H9 (cell line): ENCODE measurements around the gene DHDDS. TPM values are rescaled to one million over a fixed set of nuclear protein-coding genes. Genes with fewer than 3 reads are reported as not detected.
A peak's percentile ranks its signal among the peaks of the same experiment; 100 is the strongest.

Source experiments
- DNase-seq: peaks from one replicate; pipeline ENCODE4 v3.0.0-alpha.2; 2017
- H2AFZ ChIP-seq: one replicate; pipeline ENCODE4 v1.6.1; 2013; ENCODE audit warnings: mild to moderate bottlenecking, low read length, control low read depth, moderate library complexity
- H2AK5ac ChIP-seq: 2 replicates; pipeline ENCODE4 v1.6.1; 2013; ENCODE audit warnings: low read length, control low read depth, mixed read lengths; ENCODE audit not compliant: insufficient read length
- H2BK120ac ChIP-seq: one replicate; pipeline ENCODE4 v1.6.1; 2013; ENCODE audit warnings: low read depth, mild to moderate bottlenecking, low read length, control low read depth, inconsistent platforms; ENCODE audit not compliant: poor library complexity, severe bottlenecking
- H2BK12ac ChIP-seq: 2 replicates; pipeline ENCODE4 v1.6.1; 2013; ENCODE audit warnings: low read length, control low read depth, mixed read lengths, low read depth; ENCODE audit not compliant: insufficient read length
- H2BK15ac ChIP-seq: 2 replicates; pipeline ENCODE4 v1.6.1; 2013; ENCODE audit warnings: low read depth, low read length, control low read depth
- H2BK20ac ChIP-seq: one replicate; pipeline ENCODE4 v1.6.1; 2013; ENCODE audit warnings: low read depth, mild to moderate bottlenecking, low read length, control low read depth, inconsistent platforms; ENCODE audit not compliant: poor library complexity, severe bottlenecking
- H2BK5ac ChIP-seq: 2 replicates; pipeline ENCODE4 v1.6.1; 2013; ENCODE audit warnings: low read length, control low read depth, mixed read lengths; ENCODE audit not compliant: insufficient read length
- H3K14ac ChIP-seq: 2 replicates; pipeline ENCODE4 v1.6.1; 2013; ENCODE audit warnings: low read length, control low read depth; ENCODE audit not compliant: insufficient read depth
- H3K18ac ChIP-seq: 2 replicates; pipeline ENCODE4 v1.6.1; 2013; ENCODE audit warnings: low read depth, mild to moderate bottlenecking, mixed read lengths, low read length, control low read depth; ENCODE audit not compliant: insufficient read length
- H3K23ac ChIP-seq: 2 replicates; pipeline ENCODE4 v1.6.1; 2013; ENCODE audit warnings: low read length, control low read depth, mixed read lengths, low read depth; ENCODE audit not compliant: insufficient read length
- H3K23me2 ChIP-seq: 2 replicates; pipeline ENCODE4 v1.6.1; 2013; ENCODE audit warnings: low read depth, mild to moderate bottlenecking, mixed read lengths, low read length, control low read depth; ENCODE audit not compliant: insufficient read length, poor library complexity, severe bottlenecking
- H3K27ac ChIP-seq: 2 replicates; pipeline ENCODE4 v1.5.1; 2013; ENCODE audit warnings: low read length, control low read depth, mixed read lengths, low read depth; ENCODE audit not compliant: insufficient read length
- H3K27me3 ChIP-seq: 2 replicates; pipeline ENCODE4 v1.6.1; 2013; ENCODE audit warnings: low read length, control low read depth, inconsistent platforms; ENCODE audit not compliant: insufficient read depth
- H3K4ac ChIP-seq: 2 replicates; pipeline ENCODE4 v1.6.1; 2013; ENCODE audit warnings: low read depth, mild to moderate bottlenecking, control low read depth, inconsistent platforms, low read length, moderate library complexity
- H3K4me1 ChIP-seq: 2 replicates; pipeline ENCODE4 v1.6.1; 2013; ENCODE audit warnings: low read length, control low read depth, inconsistent platforms; ENCODE audit not compliant: insufficient read depth
- H3K4me2 ChIP-seq: 2 replicates; pipeline ENCODE4 v1.6.1; 2013; ENCODE audit warnings: low read length, control low read depth, mixed read lengths; ENCODE audit not compliant: insufficient read length, insufficient read depth
- H3K56ac ChIP-seq: 2 replicates; pipeline ENCODE4 v1.6.1; 2013; ENCODE audit warnings: low read depth, mild to moderate bottlenecking, mixed read lengths, low read length, control low read depth; ENCODE audit not compliant: insufficient read length
- H3K79me1 ChIP-seq: 2 replicates; pipeline ENCODE4 v1.6.1; 2013; ENCODE audit warnings: low read depth, mild to moderate bottlenecking, moderate library complexity, low read length, control low read depth, inconsistent platforms; ENCODE audit not compliant: insufficient read depth, poor library complexity, severe bottlenecking
- H3K79me2 ChIP-seq: 2 replicates; pipeline ENCODE4 v1.6.1; 2013; ENCODE audit warnings: low read length, control low read depth, inconsistent platforms; ENCODE audit not compliant: insufficient read depth
- H3K9ac ChIP-seq: 2 replicates; pipeline ENCODE4 v1.6.1; 2013; ENCODE audit warnings: low read length, control low read depth, mixed read lengths; ENCODE audit not compliant: insufficient read length; ENCODE audit errors: extremely low read depth
- H3K9me3 ChIP-seq: one replicate; pipeline ENCODE4 v1.6.1; 2013; ENCODE audit warnings: low read depth, low read length, inconsistent platforms; ENCODE audit not compliant: control insufficient read depth
- H3T11ph ChIP-seq: one replicate; pipeline ENCODE4 v1.6.1; 2013; ENCODE audit warnings: mild to moderate bottlenecking, low read length, control low read depth, inconsistent platforms
- H4K20me1 ChIP-seq: one replicate; pipeline ENCODE4 v1.6.1; 2013; ENCODE audit not compliant: control insufficient read depth, insufficient read length, insufficient read depth
- H4K5ac ChIP-seq: 2 replicates; pipeline ENCODE4 v1.6.1; 2013; ENCODE audit warnings: low read depth, mild to moderate bottlenecking, mixed read lengths, low read length, control low read depth; ENCODE audit not compliant: insufficient read length
- H4K8ac ChIP-seq: replicated peaks from 2 replicates; pipeline ENCODE4 v1.6.1; 2013; ENCODE audit warnings: low read length, control low read depth, mixed read lengths, low read depth; ENCODE audit not compliant: insufficient read length
- H4K91ac ChIP-seq: 2 replicates; pipeline ENCODE4 v1.6.1; 2013; ENCODE audit warnings: low read depth, mild to moderate bottlenecking, moderate library complexity, mixed read lengths, low read length, control low read depth; ENCODE audit not compliant: insufficient read length
- H3K27ac Mint-ChIP-seq, 3 experiments: 2 replicates in 2 of 3; 3 replicates in 1 of 3; pipeline ENCODE4 v1.8.0; 2020 to 2021; ENCODE audit warnings: mixed read lengths in 3 of 3, mild to moderate bottlenecking in 1 of 3, moderate library complexity in 1 of 3
- H3K27me3 Mint-ChIP-seq: 2 replicates; pipeline ENCODE4 v1.8.0; 2021; ENCODE audit warnings: low read depth, mild to moderate bottlenecking, moderate library complexity, mixed read lengths
- H3K36me3 Mint-ChIP-seq, 3 experiments: 2 replicates in 2 of 3; 3 replicates in 1 of 3; pipeline ENCODE4 v1.8.0; 2020 to 2021; ENCODE audit warnings: low read depth in 3 of 3, mixed read lengths in 3 of 3; ENCODE audit not compliant: insufficient read depth in 1 of 3
- H3K4me1 Mint-ChIP-seq, 2 experiments: 2 replicates each; pipeline ENCODE4 v1.8.0; 2020; ENCODE audit warnings: mixed read lengths in 2 of 2
- H3K4me3 Mint-ChIP-seq, 2 experiments: 2 replicates in 1 of 2; 3 replicates in 1 of 2; pipeline ENCODE4 v1.8.0; 2020 to 2021; ENCODE audit warnings: mild to moderate bottlenecking in 2 of 2, mixed read lengths in 2 of 2, moderate library complexity in 1 of 2
- H3K9me3 Mint-ChIP-seq, 2 experiments: 2 replicates in 1 of 2; 3 replicates in 1 of 2; pipeline ENCODE4 v1.8.0; 2020; ENCODE audit warnings: mild to moderate bottlenecking in 2 of 2, mixed read lengths in 2 of 2, moderate library complexity in 1 of 2
- WGBS: extraction: QIAGEN DNeasy Blood & Tissue Kit; methylation state at CpG from one replicate; pipeline ENCODE4 v1.1.7; 2013; ENCODE audit warnings: missing lambda C conversion rate, low lambda C conversion rate, mixed read lengths; ENCODE audit not compliant: insufficient read length; ENCODE audit errors: extremely low coverage; 5-methylcytosine and 5-hydroxymethylcytosine counted together
- total RNA-seq: library from RNA; stranded (reverse); gene quantifications from 2 replicates; pipeline ENCODE4 v1.2.1, GENCODE V29; 2021
- TF ChIP-seq, protein P1 (sequence below): fragments of 200-600 bp; sonication (generic); conservative IDR thresholded peaks from 3 replicates; pipeline ENCODE4 v1.8.0; 2021; ENCODE audit warnings: antibody characterized with exemption, mild to moderate bottlenecking

Gene DHDDS
- total RNA-seq, 1 experiment from 2014 or later: 61.2 TPM

DNA sequence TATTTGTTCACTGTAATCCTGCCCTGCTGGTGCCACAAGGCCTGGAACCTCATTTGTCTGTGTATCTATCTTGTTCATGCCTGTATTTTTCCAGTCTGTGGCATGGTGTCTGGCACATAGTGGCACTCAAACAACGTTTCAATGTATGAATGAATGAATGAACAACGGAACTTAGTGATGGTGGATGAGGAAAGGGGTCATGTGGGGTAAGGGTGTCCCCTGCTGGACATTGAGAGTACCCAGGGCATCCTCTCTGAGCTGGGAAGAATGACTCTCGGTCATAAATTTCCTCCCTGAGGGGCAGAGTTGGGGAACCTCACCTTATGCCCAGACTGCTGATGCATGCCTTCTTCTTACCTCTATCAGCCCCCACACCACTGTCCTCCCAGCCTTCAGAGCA is 40.7 kb upstream of the DHDDS start:
- TF ChIP-seq, protein P1, sequence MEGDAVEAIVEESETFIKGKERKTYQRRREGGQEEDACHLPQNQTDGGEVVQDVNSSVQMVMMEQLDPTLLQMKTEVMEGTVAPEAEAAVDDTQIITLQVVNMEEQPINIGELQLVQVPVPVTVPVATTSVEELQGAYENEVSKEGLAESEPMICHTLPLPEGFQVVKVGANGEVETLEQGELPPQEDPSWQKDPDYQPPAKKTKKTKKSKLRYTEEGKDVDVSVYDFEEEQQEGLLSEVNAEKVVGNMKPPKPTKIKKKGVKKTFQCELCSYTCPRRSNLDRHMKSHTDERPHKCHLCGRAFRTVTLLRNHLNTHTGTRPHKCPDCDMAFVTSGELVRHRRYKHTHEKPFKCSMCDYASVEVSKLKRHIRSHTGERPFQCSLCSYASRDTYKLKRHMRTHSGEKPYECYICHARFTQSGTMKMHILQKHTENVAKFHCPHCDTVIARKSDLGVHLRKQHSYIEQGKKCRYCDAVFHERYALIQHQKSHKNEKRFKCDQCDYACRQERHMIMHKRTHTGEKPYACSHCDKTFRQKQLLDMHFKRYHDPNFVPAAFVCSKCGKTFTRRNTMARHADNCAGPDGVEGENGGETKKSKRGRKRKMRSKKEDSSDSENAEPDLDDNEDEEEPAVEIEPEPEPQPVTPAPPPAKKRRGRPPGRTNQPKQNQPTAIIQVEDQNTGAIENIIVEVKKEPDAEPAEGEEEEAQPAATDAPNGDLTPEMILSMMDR: peak; percentile 88
- Histone ChIP-seq H2BK20ac (no peak overlapping the region), H3K56ac (no peak overlapping the region), H4K91ac (no peak overlapping the region), H3K14ac (no peak overlapping the region), H3K4ac (no peak overlapping the region), H3K79me1 (no peaks in the 10 kb centered on the region), H3K27me3 (no peaks in the 10 kb centered on the region), H2BK120ac (no peak overlapping the region), H3K4me2 (peak overlapping the region; percentile 1), H3T11ph (no peak overlapping the region), H2AFZ (no peak overlapping the region), H3K23ac (no peak overlapping the region), H3K23me2 (no peaks in the 10 kb centered on the region), H3K4me1 (peaks cover 2% of the 10 kb centered on the region; the same call in 1 of the 2 replicates), H3K9ac (no peak overlapping the region), H4K20me1 (no peaks in the 10 kb centered on the region), H3K18ac (no peak overlapping the region), H3K79me2 (no peaks in the 10 kb centered on the region), H3K27ac (no peak overlapping the region), H4K5ac (no peak overlapping the region), H3K9me3 (no peaks in the 10 kb centered on the region), H2BK15ac (no peak overlapping the region), H2BK5ac (no peak overlapping the region), H2AK5ac (no peak overlapping the region), H2BK12ac (no peak overlapping the region), H4K8ac (no peak overlapping the region)
- Mint-ChIP-seq H3K4me1 (peaks cover 18 to 30% of the 10 kb centered on the region in 2 experiments), H3K9me3 (no peaks in the 10 kb centered on the region), H3K27ac (no peak overlapping the region), H3K4me3 (no peak overlapping the region), H3K27me3 (peaks cover 2% of the 10 kb centered on the region; the same call in 1 of the 2 replicates), H3K36me3 (no peaks in the 10 kb centered on the region)
- no CpG with 5 or more reads among the region's 3 CpGs for WGBS
- peak; percentile 60 for DNase-seq
